Right ventricle myocardium inferior (tissue), 1 donor: ENCODE measurements around the gene TMEM219. TPM values are rescaled to one million over a fixed set of nuclear protein-coding genes. Genes with fewer than 3 reads are reported as not detected.

Source experiments
- ATAC-seq: fragments of 200-7000 bp; cut with Tn5 transposase; one replicate; pipeline ENCODE4 v1.9.1; 2020; ENCODE audit warnings: mild to moderate bottlenecking, moderate library complexity
- DNase-seq: peaks from one replicate; pipeline ENCODE4 v3.0.0; 2021; ENCODE audit errors: missing footprints
- intact Hi-C: fragments of 100-400 bp; cut with DNase I; formaldehyde crosslinking; loops from one replicate; pipeline ENCODE4 v1.11.0; 2022
- total RNA-seq: library from RNA; stranded (reverse); fragmentation: NEBNext Ultra II Directional; extraction: Animal tissue kit (Norgen Biotek cat#: 25700); gene quantifications from one replicate; pipeline ENCODE4 v1.2.1, GENCODE V29; 2021
- donor health status: DM: no; HTN: yes; CAD: no; lungs with severe emphysema.

The TMEM219 gene
- total RNA-seq, 1 donor from 2014 or later, result 74.4 TPM

- intact Hi-C loops, result no loop called here
- ATAC-seq, result no peak
- no peak for DNase-seq
These were observed 28.2 kb downstream of the TMEM219 start for GRCh38 chr16:29990034-29990433.

GRCh38 chr16:29990883-29991570 lies 29.1 kb downstream of the TMEM219 start:
- intact Hi-C loops, result no loop called here

GRCh38 chr16:29991571-29991904 lies 29.7 kb downstream of the TMEM219 start:
- intact Hi-C loops, result no loop called here
- DNase-seq (peak; percentile 28), ATAC-seq (no peak)

More at GRCh38 chr16:29990883-29991570, 29.1 kb downstream of the TMEM219 start:
- no peak for ATAC-seq
- DNase-seq, result no peak

GRCh38 chr16:29992344-29992967 lies 30.6 kb downstream of the TMEM219 start:
- intact Hi-C loops, result no loop called here
- DNase-seq (no peak), ATAC-seq (no peak)

- no peak for ATAC-seq
- DNase-seq, result peak; percentile 53
- intact Hi-C loops, result no loop called here
These were observed 31.5 kb downstream of the TMEM219 start for GRCh38 chr16:29993191-29993902.

- ATAC-seq (no peak), DNase-seq (no peak)
- intact Hi-C loops, result loop anchor here (2.0 kb wide), 1 partner anchor 17 kb away; no protein-coding TSS in a partner anchor
These were observed 32.2 kb downstream of the TMEM219 start for GRCh38 chr16:29993903-29994599.

- peak; percentile 22 for DNase-seq
- intact Hi-C loops, result loop anchor here (2.0 to 5.0 kb wide), 2 partner anchors 18 to 1052 kb away; no protein-coding TSS in a partner anchor
These were observed 32.9 kb downstream of the TMEM219 start for GRCh38 chr16:29994600-29995323.

GRCh38 chr16:29995324-29995910 lies 33.5 kb downstream of the TMEM219 start, which contains the start of gene HIRIP3:
TSS of gene HIRIP3 (minus strand) at chr16:29995617. CDS start at chr16:29995605, 12 bp downstream.
- peak; percentile 80 for ATAC-seq
- intact Hi-C loops, result loop anchor here (2.0 to 5.0 kb wide), 2 partner anchors 19 to 1053 kb away; no protein-coding TSS in a partner anchor
- peak; percentile 94 for DNase-seq

More at GRCh38 chr16:29994600-29995323, 32.9 kb downstream of the TMEM219 start:
- ATAC-seq, result peak; percentile 30

- intact Hi-C loops, result loop anchor here (1.0 to 5.0 kb wide), 3 partner anchors 19 to 1054 kb away; partner anchors contain the start of gene TMEM219
- ATAC-seq, result peak; percentile 99
- peak; percentile 99 for DNase-seq
These were observed 34.3 kb downstream of the TMEM219 start, which contains the start of gene INO80E for GRCh38 chr16:29995911-29996765. TSS of gene INO80E (plus strand) at chr16:29996241. CDS start at chr16:29996311, 70 bp downstream.

GRCh38 chr16:29996766-29997250 lies 34.9 kb downstream of the TMEM219 start:
- intact Hi-C loops, result loop anchor here (1.0 to 5.0 kb wide), 2 partner anchors 35 to 1055 kb away; partner anchors contain the start of gene TMEM219

GRCh38 chr16:29999605-30000004 lies 37.7 kb downstream of the TMEM219 start:
- intact Hi-C loops, result loop anchor here (5.0 to 10.0 kb wide), 2 partner anchors 135 to 1057 kb away; partner anchors contain the start of gene CDIPT
- no peak for DNase-seq
- no peak for ATAC-seq

More at GRCh38 chr16:29996766-29997250, 34.9 kb downstream of the TMEM219 start:
- DNase-seq (no peak), ATAC-seq (no peak)

- intact Hi-C loops, result loop anchor here (10.0 kb wide), 1 partner anchor 136 kb away; the partner anchor contains the start of gene CDIPT
- no peak for ATAC-seq
- peak; percentile 58 for DNase-seq
These were observed 39.1 kb downstream of the TMEM219 start for GRCh38 chr16:30000735-30001631.

- ATAC-seq (no peak), DNase-seq (peak; percentile 67)
- intact Hi-C loops, result loop anchor here (10.0 kb wide), 1 partner anchor 138 kb away; the partner anchor contains the start of gene CDIPT
These were observed 40.9 kb downstream of the TMEM219 start for GRCh38 chr16:30002614-30003346.

- intact Hi-C loops, result loop anchor here (10.0 kb wide), 1 partner anchor 139 kb away; the partner anchor contains the start of gene CDIPT
- no peak for ATAC-seq
These were observed 42.0 kb downstream of the TMEM219 start for GRCh38 chr16:30003670-30004423.

More at GRCh38 chr16:30003670-30004423, 42.0 kb downstream of the TMEM219 start:
- peak; percentile 27 for DNase-seq
